GM18498 (cell line): Measurements from ENCODE around the gene ZBTB17.
A peak's percentile ranks its signal among the peaks of the same experiment; 100 is the strongest.

Experiments
- ATAC-seq: cut with Tn5 transposase; IDR thresholded peaks from one replicate; pipeline ENCODE4 v1.9.1; 2021; ENCODE audit warnings: mild to moderate bottlenecking, moderate library complexity; ENCODE audit not compliant: unreplicated experiment

Gene ZBTB17

DNA sequence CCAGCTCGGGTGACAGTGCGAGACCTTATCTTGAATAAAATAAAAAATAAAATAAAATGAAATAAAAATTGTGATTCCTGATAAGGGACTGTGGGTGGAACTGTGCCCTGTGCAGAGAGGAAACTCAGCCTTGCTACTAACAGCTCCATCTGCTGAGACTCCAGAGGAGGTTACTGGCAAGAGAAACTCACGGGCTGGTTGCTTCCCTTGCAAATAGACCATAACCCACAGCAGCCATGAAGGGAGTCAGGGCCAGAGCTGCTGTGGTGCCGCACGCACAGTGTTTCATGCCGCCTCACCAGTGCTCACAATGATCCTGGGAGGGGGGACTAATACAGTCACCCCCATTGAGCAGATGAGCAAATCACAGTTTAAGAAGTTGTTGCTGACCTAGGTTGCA lies 13.7 kb downstream of the ZBTB17 start:
- ATAC-seq = no peak

GRCh38 chr1:15961492-15961891 lies 14.4 kb downstream of the ZBTB17 start:
- no peak for ATAC-seq

DNA sequence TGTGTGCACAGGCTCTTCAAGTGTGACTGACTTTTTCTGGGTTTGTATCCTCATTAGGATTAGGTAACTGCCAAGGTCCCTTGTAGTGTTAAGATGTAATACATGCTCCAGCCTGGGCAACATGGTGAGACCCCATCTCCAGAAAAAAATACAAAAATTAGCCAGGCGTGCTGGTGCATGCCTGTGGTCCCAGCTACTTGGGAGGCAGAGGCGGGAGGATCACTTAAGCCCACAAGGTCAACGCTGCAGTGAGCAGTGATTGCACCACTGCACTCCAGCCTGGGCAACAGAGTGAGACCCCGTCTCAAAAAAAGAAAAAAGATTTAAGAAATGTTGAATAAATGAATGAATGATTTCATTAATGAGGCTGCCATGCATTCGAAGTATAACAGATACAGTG lies 15.1 kb downstream of the ZBTB17 start:
- no peak for ATAC-seq

DNA sequence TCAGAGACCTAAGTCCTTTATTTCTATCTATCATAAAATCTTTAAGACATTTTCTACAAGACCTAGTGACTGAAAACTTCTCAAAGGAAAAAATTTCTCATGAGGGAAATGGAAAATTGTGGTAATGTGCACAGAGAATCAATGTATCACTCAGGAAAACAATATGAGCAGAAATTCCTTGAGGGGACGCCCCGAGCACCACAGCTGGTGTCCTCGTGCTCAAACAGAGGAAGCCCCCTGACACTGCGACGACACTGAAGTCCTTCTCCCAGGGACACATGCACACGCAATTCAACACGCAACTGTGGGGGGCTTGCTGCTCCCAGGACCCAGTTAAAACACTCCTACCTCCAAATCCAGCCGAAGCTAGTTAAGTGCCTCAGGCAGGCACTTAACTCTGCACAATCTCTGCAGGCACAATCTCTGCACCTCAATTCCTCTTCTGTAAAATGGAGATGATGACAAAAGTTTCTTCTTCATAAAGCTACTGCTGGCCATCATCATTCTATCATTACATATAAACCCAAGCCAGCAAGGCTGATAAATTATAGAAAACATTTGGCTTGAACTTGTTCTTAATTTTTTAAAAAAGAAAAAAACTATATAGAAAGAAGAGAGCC lies 16.0 kb downstream of the ZBTB17 start:
- ATAC-seq = no peak

- no peak for ATAC-seq
Observed at GRCh38 chr1:15959424-15959823, 16.5 kb downstream of the ZBTB17 start.

- no peak for ATAC-seq
Observed at GRCh38 chr1:15958793-15959192, 17.1 kb downstream of the ZBTB17 start.

DNA sequence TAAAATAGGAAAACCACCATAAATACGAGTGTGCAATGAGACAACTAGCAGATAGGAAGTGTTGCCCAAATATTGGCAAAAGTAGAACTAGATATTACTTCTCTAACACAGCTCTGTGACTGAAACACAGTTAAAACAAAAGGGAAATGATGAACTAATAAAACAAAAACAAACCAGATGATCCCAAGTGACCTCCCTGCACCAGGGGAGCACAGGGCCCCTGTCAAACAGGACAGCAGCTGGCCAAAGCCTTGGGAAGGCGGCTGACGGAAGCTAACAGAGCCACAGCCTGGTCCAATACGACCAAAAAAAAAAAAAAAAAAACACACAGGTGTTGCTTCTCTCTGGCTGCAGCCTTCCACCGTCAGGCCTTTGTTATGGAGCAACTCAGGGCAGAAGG lies 17.8 kb downstream of the ZBTB17 start:
- no peak for ATAC-seq

GRCh38 chr1:15957221-15958095 lies 18.4 kb downstream of the ZBTB17 start:
- ATAC-seq = no peak

GRCh38 chr1:15956150-15956549 lies 19.8 kb downstream of the ZBTB17 start:
- no peak for ATAC-seq

- no peak for ATAC-seq
Observed at GRCh38 chr1:15955552-15955951, 20.3 kb downstream of the ZBTB17 start.

- ATAC-seq = no peak
Observed at GRCh38 chr1:15954316-15954715, 21.6 kb downstream of the ZBTB17 start.

GRCh38 chr1:15953791-15954241 lies 22.1 kb downstream of the ZBTB17 start:
- no peak for ATAC-seq

- no peak for ATAC-seq
Observed at GRCh38 chr1:15953294-15953771, 22.6 kb downstream of the ZBTB17 start.

DNA sequence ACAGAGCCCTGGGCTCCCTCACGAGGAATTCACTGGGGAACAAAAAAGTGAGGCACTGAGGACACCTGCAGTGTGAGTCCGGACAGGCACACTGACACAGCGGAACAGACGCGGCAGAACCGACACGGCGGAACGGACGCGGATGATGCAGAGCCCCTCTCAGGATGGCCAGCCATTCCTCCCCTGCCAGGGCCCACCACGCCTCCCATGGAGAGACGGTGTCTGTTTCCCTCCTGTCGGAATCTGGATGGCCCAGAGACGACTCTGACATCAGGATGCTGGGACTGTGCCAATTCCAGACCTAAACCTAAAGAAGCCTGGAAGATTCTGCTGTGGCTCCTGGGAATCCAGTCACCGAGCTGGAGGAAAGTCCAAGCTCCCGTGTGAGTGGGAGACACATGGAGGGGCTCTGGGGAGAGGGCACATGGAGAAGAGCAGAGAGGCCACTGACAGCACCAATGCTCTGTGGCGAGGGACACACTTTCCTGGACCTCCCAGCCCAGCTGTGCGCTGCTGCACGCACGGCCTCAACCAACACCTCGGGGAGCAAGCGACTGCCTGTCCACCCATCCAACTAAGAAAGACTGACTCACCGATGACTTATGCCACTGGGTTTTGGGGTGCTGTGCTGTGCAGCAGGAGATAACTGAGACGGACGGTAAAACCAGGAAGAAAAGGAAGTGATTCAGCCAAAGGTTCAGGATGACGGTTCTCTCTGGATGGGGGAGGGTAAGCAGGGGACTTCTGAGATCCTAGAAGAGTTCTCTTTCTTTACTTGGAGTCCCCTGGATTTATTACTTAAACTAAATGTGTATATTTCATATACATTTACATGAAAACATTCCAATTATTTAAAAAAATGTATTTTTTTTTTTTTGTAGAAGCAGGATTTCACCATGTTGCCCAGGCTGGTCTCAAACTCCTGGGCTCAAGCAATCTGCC lies 23.3 kb downstream of the ZBTB17 start:
- no peak for ATAC-seq

DNA sequence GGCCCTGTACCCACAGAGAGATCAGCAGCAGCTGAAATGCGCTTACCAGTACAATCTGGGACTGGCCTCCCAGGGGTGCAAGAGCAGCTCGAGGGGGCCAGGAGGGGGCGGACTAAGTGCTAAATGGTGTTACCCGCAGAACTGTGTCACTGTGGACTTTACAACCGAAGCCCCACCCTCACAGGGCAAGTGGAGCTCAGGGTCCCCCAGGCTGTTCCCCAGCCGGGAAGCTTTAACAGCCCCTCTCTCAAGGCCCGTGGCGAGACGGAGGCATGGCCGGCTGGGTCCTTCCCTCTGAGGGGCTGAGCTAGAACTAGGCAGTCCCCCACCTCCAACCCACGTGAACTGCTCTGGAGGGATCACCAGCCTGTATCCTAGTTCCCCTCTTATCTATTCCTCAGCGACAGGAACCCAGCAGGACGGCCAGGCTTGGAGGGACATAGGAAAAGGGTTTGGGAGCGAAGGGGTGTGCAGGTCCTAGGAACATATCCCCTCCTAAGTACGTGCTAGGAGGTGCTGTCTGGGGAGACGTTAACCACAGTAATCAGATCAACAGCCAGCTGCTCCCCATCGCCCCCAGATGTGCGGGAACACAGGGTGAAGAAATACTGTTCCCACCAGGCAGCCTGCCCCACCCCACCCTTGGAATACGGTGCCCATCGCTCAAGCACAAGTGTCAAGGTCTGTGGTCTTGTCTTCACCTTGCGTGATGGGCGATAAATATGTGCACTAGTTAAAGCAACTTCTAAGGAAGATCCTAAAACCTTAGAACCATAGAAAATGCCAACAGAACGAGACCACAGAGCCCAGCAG lies 24.4 kb downstream of the ZBTB17 start:
- ATAC-seq = no peak

- no peak for ATAC-seq
Observed at GRCh38 chr1:15950763-15951295, 25.1 kb downstream of the ZBTB17 start.

GRCh38 chr1:15950302-15950701 lies 25.6 kb downstream of the ZBTB17 start:
- ATAC-seq = no peak

DNA sequence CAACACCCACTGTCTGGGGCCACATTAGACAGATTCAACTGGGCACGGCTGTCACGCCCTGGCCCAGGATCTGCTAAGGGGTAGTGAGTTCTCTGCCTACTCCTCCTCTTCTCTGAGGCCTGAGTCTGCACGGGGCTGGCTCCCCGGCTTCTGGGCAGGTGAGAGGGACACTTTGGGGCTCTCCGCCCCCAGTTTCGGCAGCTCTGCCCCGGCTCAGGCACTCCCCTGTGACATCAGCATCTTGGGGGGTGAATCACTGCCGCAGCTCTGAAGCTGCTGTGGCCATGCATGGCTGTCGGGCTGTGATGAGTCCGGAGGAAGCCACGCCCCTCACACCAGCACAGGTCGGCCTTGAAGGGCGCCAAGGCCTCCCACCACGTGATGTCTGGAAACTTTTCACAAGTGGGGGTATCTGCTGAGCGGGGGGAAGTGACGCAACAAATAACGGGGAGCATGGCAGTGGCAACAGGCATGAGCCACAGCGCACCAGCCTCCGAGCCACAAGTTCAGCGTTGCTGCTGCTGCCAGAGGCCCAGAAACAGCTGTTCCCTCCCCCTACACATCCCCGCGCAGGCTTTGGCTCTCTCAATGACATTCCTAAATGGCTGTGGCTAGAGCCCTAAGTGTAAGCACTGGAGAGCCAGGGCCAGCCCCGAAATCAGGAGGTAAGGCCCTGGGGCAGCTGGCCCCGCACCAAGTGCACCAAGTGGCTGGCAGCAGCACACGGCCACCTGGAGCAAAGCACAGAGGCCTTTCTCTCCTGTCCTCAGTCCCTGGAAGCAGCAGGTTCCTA lies 26.3 kb downstream of the ZBTB17 start:
- peak; percentile 78 for ATAC-seq
